ENCODE measurements around the gene RSU1. TPM values are rescaled to one million over a fixed set of nuclear protein-coding genes. Genes with fewer than 3 reads are reported as not detected.

Gene RSU1
- total and polyA plus RNA-seq, 10 of the 15 experiments (the other 5 are each of a cell fraction or from before 2014, with no cell fraction given) = 49.2 to 139 (median 81.3) TPM

DNA sequence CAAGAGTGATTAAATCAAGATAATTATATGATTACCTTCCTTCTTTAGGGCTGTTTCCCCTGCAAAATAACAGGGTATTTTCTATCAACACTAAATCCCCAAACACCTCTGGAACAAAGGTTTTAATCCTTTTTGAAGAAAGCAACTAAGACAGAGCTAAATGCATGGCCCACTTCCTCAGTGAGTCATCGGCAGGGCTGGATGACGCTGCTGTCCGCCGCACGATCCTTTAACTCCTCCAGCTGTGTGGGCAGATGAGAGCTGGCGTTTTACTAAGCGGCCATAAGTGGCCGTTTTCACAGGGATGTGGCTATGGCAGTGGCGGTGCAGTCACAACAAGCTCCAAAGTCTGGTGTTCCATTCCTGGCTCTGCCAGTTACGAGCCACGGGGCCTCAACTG lies 219.6 kb downstream of the RSU1 start:
- SMC1A ChIA-PET (ENCODE audit: uncharacterized antibody, unreplicated experiment) = no interaction called here
- no peaks in the 10 kb centered on the region for H4K20me1 ChIP-seq (ENCODE audit: control insufficient read depth, insufficient read depth)
- no peak overlapping the region for H3K4me2 ChIP-seq (ENCODE audit: control insufficient read depth, insufficient read depth)
- whole genome bisulfite sequencing (ENCODE audit: insufficient coverage, insufficient replicate concordance, low lambda C conversion rate, missing lambda C conversion rate) = 95% methylated on average over 11 of the region's 11 CpGs
- no peak for TF ChIP-seq POLR2A (IDR thresholded peaks at IDR 0.05; ENCODE audit: low read depth, low read length)
- TF ChIP-seq POLR2AphosphoS5 (IDR thresholded peaks at IDR 0.05; ENCODE audit: low read length) = no peak
- no peak for TF ChIP-seq RBBP5 (conservative IDR thresholded peaks at IDR 0.05)
- no peak for TF ChIP-seq GABPA (IDR thresholded peaks at IDR 0.05; ENCODE audit: low read depth)
- no peak for TF ChIP-seq EZH2 (IDR thresholded peaks at IDR 0.05; ENCODE audit: borderline replicate concordance, control insufficient read depth, low read depth, low read length)
- TF ChIP-seq, protein P1, sequence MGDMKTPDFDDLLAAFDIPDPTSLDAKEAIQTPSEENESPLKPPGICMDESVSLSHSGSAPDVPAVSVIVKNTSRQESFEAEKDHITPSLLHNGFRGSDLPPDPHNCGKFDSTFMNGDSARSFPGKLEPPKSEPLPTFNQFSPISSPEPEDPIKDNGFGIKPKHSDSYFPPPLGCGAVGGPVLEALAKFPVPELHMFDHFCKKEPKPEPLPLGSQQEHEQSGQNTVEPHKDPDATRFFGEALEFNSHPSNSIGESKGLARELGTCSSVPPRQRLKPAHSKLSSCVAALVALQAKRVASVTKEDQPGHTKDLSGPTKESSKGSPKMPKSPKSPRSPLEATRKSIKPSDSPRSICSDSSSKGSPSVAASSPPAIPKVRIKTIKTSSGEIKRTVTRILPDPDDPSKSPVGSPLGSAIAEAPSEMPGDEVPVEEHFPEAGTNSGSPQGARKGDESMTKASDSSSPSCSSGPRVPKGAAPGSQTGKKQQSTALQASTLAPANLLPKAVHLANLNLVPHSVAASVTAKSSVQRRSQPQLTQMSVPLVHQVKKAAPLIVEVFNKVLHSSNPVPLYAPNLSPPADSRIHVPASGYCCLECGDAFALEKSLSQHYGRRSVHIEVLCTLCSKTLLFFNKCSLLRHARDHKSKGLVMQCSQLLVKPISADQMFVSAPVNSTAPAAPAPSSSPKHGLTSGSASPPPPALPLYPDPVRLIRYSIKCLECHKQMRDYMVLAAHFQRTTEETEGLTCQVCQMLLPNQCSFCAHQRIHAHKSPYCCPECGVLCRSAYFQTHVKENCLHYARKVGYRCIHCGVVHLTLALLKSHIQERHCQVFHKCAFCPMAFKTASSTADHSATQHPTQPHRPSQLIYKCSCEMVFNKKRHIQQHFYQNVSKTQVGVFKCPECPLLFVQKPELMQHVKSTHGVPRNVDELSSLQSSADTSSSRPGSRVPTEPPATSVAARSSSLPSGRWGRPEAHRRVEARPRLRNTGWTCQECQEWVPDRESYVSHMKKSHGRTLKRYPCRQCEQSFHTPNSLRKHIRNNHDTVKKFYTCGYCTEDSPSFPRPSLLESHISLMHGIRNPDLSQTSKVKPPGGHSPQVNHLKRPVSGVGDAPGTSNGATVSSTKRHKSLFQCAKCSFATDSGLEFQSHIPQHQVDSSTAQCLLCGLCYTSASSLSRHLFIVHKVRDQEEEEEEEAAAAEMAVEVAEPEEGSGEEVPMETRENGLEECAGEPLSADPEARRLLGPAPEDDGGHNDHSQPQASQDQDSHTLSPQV (IDR thresholded peaks at IDR 0.05) = no peak
- no peak for TF ChIP-seq CREB1 (IDR thresholded peaks at IDR 0.05; ENCODE audit: low read depth)
- TF ChIP-seq ZSCAN29 (IDR thresholded peaks at IDR 0.05) = no peak
- TF ChIP-seq, protein P2, sequence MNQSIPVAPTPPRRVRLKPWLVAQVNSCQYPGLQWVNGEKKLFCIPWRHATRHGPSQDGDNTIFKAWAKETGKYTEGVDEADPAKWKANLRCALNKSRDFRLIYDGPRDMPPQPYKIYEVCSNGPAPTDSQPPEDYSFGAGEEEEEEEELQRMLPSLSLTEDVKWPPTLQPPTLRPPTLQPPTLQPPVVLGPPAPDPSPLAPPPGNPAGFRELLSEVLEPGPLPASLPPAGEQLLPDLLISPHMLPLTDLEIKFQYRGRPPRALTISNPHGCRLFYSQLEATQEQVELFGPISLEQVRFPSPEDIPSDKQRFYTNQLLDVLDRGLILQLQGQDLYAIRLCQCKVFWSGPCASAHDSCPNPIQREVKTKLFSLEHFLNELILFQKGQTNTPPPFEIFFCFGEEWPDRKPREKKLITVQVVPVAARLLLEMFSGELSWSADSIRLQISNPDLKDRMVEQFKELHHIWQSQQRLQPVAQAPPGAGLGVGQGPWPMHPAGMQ (IDR thresholded peaks at IDR 0.05; ENCODE audit: borderline replicate concordance) = no peak
- TF ChIP-seq, protein P3, sequence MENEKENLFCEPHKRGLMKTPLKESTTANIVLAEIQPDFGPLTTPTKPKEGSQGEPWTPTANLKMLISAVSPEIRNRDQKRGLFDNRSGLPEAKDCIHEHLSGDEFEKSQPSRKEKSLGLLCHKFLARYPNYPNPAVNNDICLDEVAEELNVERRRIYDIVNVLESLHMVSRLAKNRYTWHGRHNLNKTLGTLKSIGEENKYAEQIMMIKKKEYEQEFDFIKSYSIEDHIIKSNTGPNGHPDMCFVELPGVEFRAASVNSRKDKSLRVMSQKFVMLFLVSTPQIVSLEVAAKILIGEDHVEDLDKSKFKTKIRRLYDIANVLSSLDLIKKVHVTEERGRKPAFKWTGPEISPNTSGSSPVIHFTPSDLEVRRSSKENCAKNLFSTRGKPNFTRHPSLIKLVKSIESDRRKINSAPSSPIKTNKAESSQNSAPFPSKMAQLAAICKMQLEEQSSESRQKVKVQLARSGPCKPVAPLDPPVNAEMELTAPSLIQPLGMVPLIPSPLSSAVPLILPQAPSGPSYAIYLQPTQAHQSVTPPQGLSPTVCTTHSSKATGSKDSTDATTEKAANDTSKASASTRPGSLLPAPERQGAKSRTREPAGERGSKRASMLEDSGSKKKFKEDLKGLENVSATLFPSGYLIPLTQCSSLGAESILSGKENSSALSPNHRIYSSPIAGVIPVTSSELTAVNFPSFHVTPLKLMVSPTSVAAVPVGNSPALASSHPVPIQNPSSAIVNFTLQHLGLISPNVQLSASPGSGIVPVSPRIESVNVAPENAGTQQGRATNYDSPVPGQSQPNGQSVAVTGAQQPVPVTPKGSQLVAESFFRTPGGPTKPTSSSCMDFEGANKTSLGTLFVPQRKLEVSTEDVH (IDR thresholded peaks at IDR 0.05; ENCODE audit: low read depth, partially characterized antibody) = no peak
- no peak for TF ChIP-seq ZNF622 (IDR thresholded peaks at IDR 0.05)
- TF ChIP-seq, protein P4, sequence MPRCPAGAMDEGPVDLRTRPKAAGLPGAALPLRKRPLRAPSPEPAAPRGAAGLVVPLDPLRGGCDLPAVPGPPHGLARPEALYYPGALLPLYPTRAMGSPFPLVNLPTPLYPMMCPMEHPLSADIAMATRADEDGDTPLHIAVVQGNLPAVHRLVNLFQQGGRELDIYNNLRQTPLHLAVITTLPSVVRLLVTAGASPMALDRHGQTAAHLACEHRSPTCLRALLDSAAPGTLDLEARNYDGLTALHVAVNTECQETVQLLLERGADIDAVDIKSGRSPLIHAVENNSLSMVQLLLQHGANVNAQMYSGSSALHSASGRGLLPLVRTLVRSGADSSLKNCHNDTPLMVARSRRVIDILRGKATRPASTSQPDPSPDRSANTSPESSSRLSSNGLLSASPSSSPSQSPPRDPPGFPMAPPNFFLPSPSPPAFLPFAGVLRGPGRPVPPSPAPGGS (IDR thresholded peaks at IDR 0.05; ENCODE audit: borderline replicate concordance, insufficient read depth, low read depth, low read length, poor library complexity, severe bottlenecking) = no peak
- no peak for TF ChIP-seq PKNOX1 (IDR thresholded peaks at IDR 0.05)
- TF ChIP-seq EED (IDR thresholded peaks at IDR 0.05; ENCODE audit: low read depth) = no peak
- no peak for TF ChIP-seq FOXM1 (IDR thresholded peaks at IDR 0.05; ENCODE audit: low read depth, low read length)
- POLR2A ChIA-PET = no interaction called here
- no peak overlapping the region for H3K27ac ChIP-seq (ENCODE audit: control insufficient read depth, insufficient read depth)
- no peak overlapping the region for H3K9ac ChIP-seq (ENCODE audit: control insufficient read depth, insufficient read depth, low read length)
- no peaks in the 10 kb centered on the region; a peak in 1 of 4 replicates for H3K36me3 ChIP-seq (ENCODE audit: control insufficient read depth in 2 of 2, insufficient read depth in 2 of 2, low read length in 1 of 2)
- H3K27me3 ChIP-seq (replicated peaks in 1 of 2; ENCODE audit: control insufficient read depth in 2 of 2, insufficient read depth in 2 of 2, low read length in 1 of 2) = no peaks in the 10 kb centered on the region
- ATAC-seq = no peak
- in situ Hi-C loops (cut with MboI) (no loop called here), intact Hi-C loops (cut with micrococcal nuclease; ENCODE audit: unreplicated experiment) (no loop called here)
- RAD21 ChIA-PET (ENCODE audit: unreplicated experiment) = no interaction called here
- H3K9me3 ChIP-seq (replicated peaks; ENCODE audit: control insufficient read depth, insufficient read depth, low read length) = no peaks in the 10 kb centered on the region
- no peaks in the 10 kb centered on the region for H3K79me2 ChIP-seq (ENCODE audit: control insufficient read depth, insufficient read depth, low read length)
- CTCF ChIA-PET = interaction anchor here (0.5 kb wide), 1 partner anchor 525 kb away, joined by 5 read pairs; no protein-coding TSS in a partner anchor
- BruUV-seq (replicated peaks) = no TSS peak
- H3K4me3 ChIP-seq = no peak overlapping the region
- no peak for FAIRE-seq
- no peaks in the 10 kb centered on the region for H3K4me1 ChIP-seq (ENCODE audit: control insufficient read depth, insufficient read depth, low read length)
- DNase-seq (ENCODE audit: low read depth, low spot score) = no peak
- H2AFZ ChIP-seq (ENCODE audit: control insufficient read depth, low read depth, low read length) = no peak overlapping the region
